GM19240 (cell line): ENCODE results near the gene RAC3.

ENCODE experiments used
- DNase-seq: peaks from one replicate; pipeline ENCODE4 v3.0.0; 2011; ENCODE audit warnings: low spot score; ENCODE audit not compliant: insufficient read length

RAC3 gene

DNA sequence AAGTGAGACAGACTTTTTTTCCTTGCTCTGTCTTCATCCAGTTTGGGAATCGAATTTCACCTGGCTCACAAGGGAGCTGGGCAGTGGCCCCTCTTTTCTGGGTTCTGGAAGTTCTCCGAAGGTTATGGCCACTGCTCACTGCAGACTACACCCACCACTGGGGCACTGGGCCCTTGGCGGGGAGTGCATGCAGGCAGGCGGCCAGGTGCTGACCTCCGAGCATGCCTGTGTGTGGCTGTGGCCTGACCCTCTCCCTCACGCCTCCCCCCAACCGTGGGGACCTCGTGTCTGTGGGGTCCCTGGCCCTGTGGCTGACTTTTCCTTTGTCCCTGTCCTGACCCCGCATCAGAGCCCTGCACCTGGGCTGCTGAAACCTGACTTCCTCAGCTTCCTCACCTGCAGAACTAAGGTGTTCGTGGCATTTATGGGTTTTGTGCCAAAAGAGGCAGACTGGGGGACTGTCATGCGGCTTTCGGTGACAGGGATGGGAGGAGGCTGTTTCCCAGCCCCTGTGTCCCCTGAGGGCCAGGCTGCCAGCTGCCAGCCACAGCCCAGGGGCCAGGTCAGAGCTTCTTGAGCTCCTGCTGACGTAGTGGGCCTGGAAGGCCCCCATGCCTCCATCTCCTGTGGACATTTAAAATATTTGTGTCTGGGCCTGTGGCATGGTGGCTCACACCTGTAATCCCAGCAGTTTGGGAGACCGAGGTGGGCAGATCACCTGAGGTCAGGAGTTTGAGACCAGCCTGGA is 32.6 kb upstream of the RAC3 start:
- no peak for DNase-seq

DNA sequence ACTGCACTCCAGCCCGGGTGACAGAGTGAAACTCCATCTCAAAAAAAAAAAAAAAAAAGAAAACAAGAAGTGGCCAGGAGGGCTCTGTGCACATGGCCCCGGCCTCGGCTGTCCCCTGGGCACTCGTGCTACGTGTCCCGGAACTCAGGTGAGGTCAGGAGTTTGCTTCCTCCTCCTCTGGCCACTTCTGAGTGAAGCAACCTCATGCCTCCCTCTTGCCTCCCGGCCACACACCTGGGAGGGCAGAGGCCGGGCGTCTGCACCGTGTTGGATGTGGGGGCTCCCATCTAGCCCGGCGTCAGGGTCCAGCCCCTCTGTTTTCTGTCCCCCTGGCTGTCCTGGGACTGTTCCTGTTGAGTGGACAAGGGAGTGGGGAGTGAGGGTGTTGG is 31.9 kb upstream of the RAC3 start:
- DNase-seq = no peak

DNA sequence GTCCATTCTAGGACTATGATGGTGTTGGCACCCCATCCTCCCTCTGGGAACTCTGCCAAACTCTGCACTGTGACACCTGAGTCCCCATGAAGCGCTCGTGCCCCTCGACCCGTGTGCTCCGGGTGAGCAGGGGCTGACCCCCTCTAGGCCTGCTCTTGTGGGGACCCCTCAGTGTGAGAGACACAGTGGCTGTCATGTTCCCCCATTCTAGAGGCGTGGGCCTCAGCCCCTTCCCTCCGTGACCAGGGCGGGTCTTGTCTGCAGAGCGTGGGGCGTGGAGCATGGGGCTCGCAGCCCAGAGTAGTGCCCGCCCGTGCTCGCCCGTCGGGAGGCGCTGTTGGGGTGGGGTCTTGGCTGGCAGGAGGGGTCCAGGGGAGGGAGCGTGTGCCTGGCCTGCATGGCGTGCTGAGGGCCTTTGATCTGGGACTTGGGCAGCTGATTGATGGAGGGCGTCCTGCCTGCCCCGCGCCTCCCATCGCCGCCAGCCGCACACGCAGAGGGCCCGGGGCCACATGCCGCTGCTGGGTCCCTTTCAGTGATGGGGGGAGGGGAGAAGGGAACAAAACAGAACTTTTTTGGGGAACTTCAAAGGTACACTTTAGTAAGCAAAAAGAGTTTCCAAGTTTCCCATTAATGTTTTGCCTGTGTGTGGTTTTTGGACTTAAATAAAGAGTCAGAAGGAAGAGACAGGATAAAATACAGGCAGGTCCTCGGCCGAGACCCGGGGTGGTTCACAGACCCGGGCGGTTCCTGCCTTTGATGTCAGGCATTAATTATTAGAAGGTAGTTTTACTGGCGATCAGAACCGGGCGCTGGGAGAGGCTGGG is 31.3 kb upstream of the RAC3 start:
- DNase-seq = no peak

DNA sequence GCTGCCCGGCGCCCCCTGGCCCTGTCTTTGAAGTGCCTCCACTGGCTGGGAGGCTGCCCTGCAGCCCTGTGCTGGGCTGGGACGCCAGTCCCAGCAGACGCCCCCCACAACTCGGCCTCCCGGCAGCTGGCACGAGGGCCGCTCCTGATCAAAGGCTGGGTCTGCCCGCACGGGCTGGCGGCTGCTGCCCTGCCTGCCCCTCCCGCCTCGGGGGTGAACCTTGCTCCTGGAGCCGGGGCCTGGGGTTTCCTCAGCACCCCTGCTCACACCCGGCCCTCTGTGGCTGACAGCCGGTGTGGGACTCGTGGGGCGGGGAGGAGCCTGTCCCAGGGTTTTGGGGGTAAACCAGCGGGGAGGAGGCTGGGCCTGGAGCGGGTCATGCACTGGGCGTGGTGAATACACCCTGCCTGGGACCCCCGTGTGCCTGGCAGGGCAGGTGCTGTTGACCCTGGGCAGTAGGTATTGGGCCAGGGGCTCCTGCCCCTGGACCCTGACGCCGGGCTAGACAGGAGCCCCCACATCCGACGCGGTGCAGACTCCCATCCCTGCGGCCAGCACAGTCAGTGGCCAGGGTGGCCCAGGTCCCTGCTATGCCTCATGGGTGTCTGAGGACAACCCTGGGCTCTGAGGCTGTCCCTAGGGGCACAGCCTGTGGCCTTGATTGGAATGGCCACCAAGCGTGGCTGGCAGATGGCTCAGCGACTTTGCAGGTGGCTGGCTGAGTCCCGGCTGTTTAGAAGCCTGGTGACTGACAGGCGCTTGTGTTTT is 30.5 kb upstream of the RAC3 start:
- DNase-seq = no peak

DNA sequence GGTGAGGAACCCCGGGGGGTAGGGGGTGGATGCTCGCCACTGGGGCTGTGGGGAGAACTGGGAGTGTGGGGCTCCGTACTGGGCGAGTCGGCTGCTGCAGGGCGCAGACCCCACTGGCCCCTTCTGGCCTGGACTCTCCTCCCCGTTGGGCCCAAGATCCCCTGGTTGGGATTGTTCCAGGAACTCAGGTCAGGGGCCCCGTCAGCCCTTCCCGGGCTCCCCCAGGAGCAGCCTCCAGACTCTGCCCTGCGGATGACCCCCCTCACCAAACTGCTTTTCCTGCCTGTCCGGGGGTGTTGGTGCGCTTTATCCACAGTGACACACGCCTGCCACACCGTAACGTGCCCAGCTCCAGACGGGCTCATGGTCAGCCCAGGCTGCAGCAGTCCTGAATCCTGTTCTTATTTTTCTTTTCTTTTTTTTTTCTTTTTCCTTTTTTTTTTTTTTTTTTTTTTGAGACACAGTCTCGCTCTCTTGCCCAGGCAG is 29.9 kb upstream of the RAC3 start:
- no peak for DNase-seq

DNA sequence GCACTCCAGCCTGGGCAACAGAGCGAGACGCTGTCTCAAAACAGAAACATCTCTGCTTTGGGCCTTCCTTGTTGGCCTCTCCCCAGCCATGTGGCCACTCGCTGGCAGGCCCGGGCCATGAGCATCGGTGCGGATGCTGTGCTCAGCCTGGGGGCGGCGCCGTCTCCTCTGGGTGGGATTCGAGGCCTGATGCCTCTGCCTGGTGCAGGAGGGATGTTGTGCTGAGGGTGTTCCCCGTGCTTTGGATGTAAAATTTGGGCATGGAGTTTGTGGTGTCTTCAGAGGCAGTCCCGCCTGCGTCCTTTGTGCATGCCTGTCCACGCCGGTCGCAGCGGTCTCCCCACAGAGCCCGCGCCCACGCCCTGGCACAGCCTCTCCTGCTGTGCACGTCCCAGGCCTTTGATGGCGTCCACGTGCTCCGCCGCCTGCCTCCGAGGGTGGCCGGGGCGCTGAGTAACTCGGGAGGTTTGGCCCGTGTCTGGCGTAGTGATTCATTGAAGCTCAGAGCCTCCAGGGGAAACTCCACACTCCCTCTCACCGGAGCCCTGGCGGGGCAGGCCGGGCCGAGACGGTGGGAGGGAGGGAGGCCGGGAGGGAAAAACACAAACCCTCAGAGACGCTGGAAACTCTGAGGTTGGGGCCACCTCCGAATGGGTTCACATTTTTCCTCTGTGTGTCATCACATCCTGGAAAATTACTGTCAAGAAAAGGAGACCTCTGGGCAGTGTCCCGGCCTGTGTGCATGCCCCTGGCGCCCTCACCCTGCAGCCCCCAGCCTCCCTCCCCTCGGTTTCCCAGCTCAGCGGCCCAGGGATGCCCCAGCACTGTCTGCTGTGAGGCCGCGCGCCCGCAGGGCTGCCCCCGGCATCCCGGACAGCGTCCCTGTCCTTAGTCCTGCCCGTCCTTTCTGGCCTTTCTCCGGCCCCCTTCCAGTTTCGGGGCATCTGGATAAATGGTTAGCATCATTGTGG is 27.8 kb upstream of the RAC3 start:
- no peak for DNase-seq

DNA sequence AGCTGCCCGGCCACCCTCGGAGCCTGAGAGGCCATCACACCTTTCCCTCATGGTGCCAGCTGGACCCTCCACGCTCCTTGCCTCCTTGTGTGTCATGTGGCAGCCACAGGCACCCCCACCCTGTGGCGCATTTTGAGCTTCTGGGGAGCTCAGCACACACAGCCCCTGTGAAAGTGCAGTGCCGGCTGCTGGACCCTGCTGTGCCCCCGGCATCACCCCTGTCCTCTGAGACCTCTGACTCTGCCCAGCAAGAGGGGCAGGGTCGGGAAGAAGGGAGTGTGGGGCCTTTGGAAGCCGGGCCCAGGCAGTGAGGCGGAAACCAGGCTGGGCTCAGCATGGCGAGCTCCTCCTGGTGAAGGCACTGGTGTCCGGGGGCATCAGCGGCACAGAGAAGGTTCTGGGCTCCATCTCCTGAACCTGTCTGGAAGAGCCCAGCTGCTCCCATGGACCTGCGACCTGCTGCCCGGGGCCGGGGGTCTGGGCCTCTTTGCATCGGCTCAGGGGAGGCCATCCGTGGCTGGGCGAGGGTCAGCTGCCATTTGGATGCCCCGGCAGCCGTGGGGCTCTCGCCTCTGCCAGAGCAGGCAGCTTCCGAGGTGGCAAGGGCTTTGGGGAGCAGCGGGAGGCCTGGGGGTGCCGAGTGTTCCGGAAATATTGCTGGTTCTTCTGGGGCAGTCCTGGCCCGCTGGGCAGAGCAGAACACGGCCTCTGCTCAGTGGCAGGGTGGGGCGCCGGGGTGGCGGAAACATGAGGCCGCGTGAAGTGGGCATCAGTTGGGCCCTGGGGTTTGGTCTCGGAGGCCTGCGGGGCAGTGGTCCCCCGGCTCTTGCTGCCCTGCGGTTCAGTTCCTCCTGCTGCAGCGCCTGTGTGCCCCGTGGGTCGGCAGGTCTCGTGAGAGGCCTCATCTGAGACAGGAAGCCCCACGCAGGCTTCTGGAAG is 26.7 kb upstream of the RAC3 start:
- DNase-seq = no peak

DNA sequence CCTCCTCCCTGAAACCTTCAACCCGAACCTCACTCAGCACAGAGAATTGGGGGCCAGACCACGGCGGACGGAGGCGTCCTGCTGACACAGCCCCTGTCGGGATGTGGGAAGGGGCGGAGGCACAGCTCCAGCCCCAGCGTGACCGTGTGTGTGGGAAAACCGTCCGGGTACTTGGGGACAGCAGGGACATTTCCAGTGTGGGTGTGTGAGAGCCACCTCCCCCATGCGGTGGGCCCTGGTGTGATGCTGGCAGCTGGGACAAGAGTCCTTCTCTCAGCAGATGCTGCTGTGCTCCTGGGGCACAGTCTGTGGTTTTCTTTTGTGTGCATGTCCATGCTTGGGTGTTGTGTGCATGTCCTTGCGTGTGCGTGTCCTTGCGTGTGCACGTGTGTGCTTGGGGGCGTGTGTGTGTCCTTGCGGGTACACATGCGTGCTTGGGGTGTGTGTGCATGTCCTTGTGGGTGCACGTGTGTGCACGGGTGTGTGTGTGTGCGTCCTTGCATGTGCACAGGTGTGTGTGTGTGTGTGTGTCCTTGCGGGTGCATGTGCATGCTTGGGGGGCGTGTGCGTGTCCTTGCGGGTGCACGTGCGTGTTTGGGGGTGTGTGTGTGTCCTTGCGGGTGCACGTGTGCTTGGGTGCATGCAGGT is 25.7 kb upstream of the RAC3 start:
- no peak for DNase-seq

DNA sequence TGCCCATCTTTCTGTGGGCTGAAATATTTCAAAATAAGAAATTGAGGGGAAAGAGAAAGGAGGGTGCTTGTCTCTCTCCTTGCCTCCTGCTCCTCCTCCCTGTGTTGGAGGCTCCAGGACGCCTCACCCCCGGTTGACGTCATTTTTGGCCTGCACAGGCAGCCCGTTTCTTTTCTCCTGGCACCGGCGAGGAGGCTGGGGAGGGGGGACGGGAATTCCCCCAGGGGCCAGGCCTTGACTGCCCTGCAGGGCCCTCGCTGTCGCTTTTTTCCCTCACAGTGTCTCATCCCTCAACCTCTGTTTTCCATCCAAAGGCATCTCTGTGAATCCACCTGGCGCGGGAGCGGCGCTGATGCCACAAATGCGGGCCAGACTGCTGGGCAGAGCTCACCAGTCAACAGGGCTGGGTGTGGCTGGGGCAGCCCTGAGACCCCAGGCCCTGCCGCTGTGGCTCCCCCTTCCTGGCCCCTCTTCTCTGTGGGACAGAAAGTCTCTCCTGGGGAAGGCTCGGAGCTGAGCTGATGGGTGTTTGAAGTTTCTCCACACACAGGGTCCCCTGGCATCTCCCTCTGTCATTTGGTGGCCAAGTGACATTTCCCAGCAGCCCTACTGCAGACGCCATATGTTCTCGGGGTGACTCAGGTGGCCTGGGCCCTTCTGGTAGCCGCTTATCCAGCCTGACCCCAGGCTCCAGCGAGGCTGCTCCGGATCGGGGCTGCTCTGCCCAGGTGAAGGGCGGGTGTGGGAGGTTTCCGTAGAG is 24.8 kb upstream of the RAC3 start:
- DNase-seq = no peak

DNA sequence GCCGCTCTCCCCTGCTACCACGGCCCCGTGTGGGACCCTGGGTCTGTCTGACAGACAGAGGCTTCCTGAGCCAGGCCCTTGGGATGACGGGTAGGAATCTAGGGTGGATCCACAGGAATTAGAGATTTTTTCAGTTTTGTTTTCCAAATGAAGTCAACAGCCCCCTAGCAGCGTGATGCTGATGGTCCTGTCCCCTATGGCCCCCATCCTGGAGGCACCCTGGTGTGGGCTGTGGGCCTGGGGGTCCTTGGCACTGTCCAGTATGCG is 24.3 kb upstream of the RAC3 start:
- DNase-seq = no peak

DNA sequence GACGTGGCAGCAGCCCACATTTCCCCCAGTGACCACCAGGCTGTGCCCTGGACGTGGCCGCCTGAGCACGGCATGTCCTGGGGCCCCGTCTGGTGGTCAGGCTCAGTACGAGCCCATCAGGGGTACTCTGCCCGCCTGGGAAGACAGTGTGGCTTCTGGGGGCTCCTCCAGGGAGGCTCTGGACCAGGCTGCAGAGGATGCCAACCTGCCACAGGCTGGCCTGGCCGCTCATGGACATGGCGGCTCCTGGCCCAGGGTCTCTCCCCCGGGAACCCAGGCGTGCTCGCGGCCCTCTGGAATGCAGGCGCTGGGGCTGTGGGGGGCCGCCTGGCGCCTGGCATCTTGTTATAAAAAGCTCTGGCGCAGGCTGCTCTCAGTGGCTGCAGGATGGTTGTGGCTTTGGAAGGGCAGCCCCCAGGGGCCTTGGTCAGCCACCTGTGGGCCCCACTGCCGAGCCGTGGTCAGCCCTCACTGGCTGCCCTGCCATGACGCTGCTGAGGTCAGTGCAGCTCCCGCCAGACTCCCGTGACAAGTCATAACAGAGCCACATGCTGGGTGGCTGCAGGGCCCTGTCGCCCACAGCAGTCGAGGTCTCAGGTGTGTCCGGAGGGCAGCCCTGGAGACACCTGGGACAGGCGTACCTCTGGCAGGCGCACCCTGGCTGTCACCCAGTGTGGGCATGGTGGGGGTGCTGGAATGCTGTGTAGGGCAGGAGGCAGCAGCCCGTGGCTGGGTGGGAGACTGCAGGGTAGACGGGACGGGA is 23.8 kb upstream of the RAC3 start:
- no peak for DNase-seq

DNA sequence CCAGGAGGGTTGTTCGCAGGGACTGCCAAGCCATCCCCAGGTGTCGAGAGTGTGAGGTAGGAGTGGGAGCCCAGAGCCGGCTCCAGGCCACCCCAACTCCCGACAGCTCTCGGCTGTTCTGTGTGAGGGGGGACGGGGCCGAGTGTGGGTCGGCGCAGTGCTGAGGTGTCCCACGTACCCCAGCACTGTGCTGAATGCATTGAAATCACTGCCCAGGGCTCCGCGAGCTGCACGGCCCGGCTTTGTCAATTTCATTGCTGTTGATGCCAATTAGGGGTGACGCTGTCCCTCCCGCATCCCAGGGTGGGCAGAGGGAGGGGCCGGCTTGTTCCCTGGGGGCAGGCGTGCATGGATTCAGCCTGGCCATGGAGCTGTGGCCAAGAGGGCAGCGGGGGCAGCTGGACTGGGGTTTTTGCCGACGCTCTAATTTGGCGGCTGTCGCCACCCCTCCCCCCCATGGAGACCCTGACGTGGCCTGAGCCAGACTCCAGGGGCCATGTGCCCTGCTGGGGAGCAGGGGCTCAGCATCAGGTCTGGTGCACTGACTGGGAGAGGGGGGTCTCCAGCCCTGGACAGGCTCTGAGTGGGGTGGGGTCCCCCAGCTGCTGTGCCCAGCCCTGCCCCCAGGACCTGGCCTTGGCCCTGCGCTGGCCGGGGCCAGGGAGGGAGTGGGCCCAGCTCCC is 23.1 kb upstream of the RAC3 start:
- DNase-seq = no peak

DNA sequence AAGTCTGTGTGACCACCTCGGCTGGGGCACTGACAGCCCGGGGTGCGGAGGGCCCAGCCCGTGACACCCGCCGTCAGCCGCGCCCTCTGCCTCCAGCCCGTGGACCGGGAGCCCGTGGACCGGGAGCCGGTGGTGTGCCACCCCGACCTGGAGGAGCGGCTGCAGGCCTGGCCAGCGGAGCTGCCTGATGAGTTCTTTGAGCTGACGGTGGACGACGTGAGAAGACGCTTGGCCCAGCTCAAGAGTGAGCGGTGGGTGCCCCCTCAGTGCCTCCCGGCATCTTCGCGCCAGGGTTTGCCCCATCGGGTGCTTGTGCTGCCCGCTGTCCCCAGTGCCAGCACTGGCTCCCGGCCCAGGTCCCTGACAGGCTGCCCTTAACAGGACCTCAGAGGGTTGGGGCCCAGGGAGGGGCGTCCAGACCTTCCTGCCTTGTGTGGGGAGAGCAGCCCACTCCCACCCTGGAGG is 22.5 kb upstream of the RAC3 start:
- no peak for DNase-seq

DNA sequence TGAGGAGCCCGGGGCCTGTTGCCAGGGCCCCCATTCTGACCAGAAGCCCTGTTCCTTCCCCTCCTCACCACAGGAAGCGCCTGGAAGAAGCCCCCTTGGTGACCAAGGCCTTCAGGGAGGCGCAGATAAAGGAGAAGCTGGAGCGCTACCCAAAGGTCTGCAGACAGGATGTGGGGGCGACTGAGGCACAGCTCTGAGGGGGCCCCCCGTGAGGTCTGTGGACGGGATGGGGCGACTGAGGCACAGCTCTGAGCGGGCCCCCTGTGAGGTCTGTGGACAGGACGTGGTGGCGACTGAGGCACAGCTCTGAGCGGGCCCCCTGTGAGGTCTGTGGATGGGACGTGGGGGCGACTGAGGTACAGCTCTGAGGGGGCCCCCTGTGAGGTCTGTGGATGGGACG is 22.1 kb upstream of the RAC3 start:
- no peak for DNase-seq

DNA sequence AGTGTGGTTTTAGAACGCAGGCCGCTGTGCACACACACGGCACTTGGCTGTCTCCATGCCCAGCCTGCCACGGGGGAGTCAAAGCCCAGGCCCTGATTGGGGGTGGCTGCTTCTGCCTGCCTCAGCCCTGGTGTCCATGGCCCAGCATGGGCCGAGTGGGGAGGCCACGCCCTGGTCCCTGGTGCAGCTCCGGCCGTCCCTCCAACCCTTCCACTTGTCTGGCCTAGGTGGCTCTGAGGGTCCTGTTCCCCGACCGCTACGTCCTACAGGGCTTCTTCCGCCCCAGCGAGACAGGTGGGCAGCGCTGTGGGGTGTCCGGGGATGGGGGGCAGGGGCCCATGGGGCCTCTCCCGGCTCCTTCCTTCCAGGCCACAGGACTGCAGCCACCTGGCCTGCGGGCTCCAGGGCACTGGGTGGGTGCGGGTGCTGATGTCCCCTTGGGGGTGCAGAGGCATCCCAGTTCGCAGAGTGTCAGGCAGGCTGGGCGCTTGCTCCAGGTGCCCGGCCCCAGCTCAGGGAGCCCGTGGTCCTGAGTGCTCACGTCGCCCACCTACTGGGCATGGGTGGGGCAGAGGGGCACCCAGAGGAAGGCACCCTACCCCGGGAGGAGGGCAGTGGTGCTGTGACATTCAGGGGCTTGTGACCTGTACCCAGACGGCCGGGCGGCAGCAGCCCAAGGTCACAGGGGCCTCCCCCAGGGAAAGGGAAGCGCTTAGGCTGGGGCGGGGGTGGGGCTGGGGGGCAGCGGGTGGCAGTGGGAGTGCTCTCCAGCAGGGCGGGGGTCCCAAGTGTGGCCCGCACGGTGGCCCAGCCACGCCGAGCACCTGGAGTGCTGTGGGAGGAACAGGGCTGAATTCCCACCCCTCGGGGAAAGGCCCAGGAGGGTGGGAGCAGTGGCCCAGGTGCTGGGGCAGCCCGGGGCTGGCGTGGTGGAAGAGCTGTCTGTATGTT is 20.6 kb upstream of the RAC3 start:
- DNase-seq = no peak

DNA sequence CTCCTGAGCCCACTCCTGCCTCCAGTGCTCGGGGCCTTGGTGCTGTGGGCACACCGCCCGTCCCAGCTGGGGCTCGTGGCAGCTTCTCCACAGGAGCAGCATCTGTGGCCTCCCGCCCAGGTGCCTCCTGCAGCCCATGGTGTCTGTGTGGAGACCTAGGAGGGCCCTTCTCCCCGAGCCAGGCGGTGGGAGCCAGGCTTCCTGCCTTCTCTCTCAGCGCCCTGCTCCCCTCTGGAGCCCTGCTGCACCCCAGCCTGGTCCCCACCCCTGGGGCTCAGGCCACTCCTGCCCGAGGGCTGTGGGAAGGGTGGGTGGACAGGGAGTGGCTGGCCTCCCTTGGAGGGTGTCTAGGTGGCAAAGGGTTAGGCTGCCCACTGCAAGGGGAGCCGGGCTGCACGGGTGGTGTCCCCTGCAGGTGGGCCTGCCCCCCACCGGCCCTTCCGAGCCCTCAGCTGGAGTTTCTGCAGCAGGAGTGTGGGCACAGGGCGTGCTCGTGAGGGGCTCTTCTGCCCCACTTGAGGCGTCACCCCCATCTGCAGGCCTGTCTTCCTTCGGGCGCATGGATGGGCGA is 19.8 kb upstream of the RAC3 start:
- no peak for DNase-seq
